Measurements from ENCODE around the gene NTSR1. TPM values are rescaled to one million over a fixed set of nuclear protein-coding genes. Genes with fewer than 3 reads are reported as not detected.

Gene NTSR1
- total RNA-seq, 1 experiment from 2014 or later = 4.5 TPM

GRCh38 chr20:62694106-62694505 lies 14.5 kb upstream of the NTSR1 start:
- TF ChIP-seq CTCF (IDR thresholded peaks at IDR 0.05; ENCODE audit: unreplicated experiment) = no peak
- no TSS peak for BruUV-seq (replicated peaks)
- CTCF ChIA-PET = interaction anchor here (0.7 to 2.6 kb wide), 4 partner anchors 10 to 114 kb away, joined by 3 to 12 read pairs (median 5); no protein-coding TSS in a partner anchor
- Mint-ChIP-seq H3K27ac (ENCODE audit: low read depth, unreplicated experiment) (no peak overlapping the region), H3K27me3 (ENCODE audit: insufficient read depth, unreplicated experiment) (peaks cover 27% of the 10 kb centered on the region), H3K4me3 (ENCODE audit: unreplicated experiment) (no peak overlapping the region), H3K9me3 (ENCODE audit: unreplicated experiment) (no peaks in the 10 kb centered on the region), H3K36me3 (ENCODE audit: insufficient read depth, unreplicated experiment) (no peaks in the 10 kb centered on the region), H3K4me1 (ENCODE audit: insufficient read depth, unreplicated experiment) (no peaks in the 10 kb centered on the region)
- POLR2A ChIA-PET = interaction anchor here (1.1 to 1.8 kb wide), 2 partner anchors 10 to 326 kb away, joined by 4 to 8 read pairs; no protein-coding TSS in a partner anchor
- intact Hi-C loops (cut with micrococcal nuclease) = no loop called here
- no peak for DNase-seq (ENCODE audit: unreplicated experiment)

- H3K4me3 Mint-ChIP-seq (ENCODE audit: unreplicated experiment) = no peak overlapping the region
- BruUV-seq (replicated peaks) = no TSS peak
- ChIA-PET CTCF (interaction anchor here (0.6 to 2.6 kb wide), 5 partner anchors 9 to 154 kb away, joined by 3 to 12 read pairs (median 3); no protein-coding TSS in a partner anchor), POLR2A (interaction anchor here (1.1 to 1.8 kb wide), 2 partner anchors 9 to 326 kb away, joined by 4 to 8 read pairs; no protein-coding TSS in a partner anchor)
- H3K27me3 Mint-ChIP-seq (ENCODE audit: insufficient read depth, unreplicated experiment) = peaks cover 27% of the 10 kb centered on the region
- H3K9me3 Mint-ChIP-seq (ENCODE audit: unreplicated experiment) = no peaks in the 10 kb centered on the region
- no peak for DNase-seq (ENCODE audit: unreplicated experiment)
- no peaks in the 10 kb centered on the region for H3K36me3 Mint-ChIP-seq (ENCODE audit: insufficient read depth, unreplicated experiment)
- TF ChIP-seq CTCF (IDR thresholded peaks at IDR 0.05; ENCODE audit: unreplicated experiment) = no peak
- H3K4me1 Mint-ChIP-seq (ENCODE audit: insufficient read depth, unreplicated experiment) = no peaks in the 10 kb centered on the region
- no peak overlapping the region for H3K27ac Mint-ChIP-seq (ENCODE audit: low read depth, unreplicated experiment)
- intact Hi-C loops (cut with micrococcal nuclease) = no loop called here
Observed at GRCh38 chr20:62694868-62695267, 13.8 kb upstream of the NTSR1 start.

GRCh38 chr20:62695448-62696414 lies 12.9 kb upstream of the NTSR1 start:
- POLR2A ChIA-PET = no interaction called here
- H3K27ac Mint-ChIP-seq (ENCODE audit: low read depth, unreplicated experiment) = no peak overlapping the region
- H3K9me3 Mint-ChIP-seq (ENCODE audit: unreplicated experiment) = no peaks in the 10 kb centered on the region
- CTCF ChIA-PET = interaction anchor here (0.7 to 2.6 kb wide), 2 partner anchors 96 to 155 kb away, joined by 3 to 12 read pairs; no protein-coding TSS in a partner anchor
- no peaks in the 10 kb centered on the region for H3K4me1 Mint-ChIP-seq (ENCODE audit: insufficient read depth, unreplicated experiment)
- no TSS peak for BruUV-seq (replicated peaks)
- no peak for DNase-seq (ENCODE audit: unreplicated experiment)
- intact Hi-C loops (cut with micrococcal nuclease) = no loop called here
- TF ChIP-seq CTCF (IDR thresholded peaks at IDR 0.05; ENCODE audit: unreplicated experiment) = no peak
- no peaks in the 10 kb centered on the region for H3K36me3 Mint-ChIP-seq (ENCODE audit: insufficient read depth, unreplicated experiment)
- H3K4me3 Mint-ChIP-seq (ENCODE audit: unreplicated experiment) = no peak overlapping the region
- H3K27me3 Mint-ChIP-seq (ENCODE audit: insufficient read depth, unreplicated experiment) = peaks cover 27% of the 10 kb centered on the region

- Mint-ChIP-seq H3K9me3 (ENCODE audit: unreplicated experiment) (no peaks in the 10 kb centered on the region), H3K4me1 (ENCODE audit: insufficient read depth, unreplicated experiment) (no peaks in the 10 kb centered on the region), H3K36me3 (ENCODE audit: insufficient read depth, unreplicated experiment) (no peaks in the 10 kb centered on the region), H3K27ac (ENCODE audit: low read depth, unreplicated experiment) (no peak overlapping the region), H3K27me3 (ENCODE audit: insufficient read depth, unreplicated experiment) (peaks cover 27% of the 10 kb centered on the region), H3K4me3 (ENCODE audit: unreplicated experiment) (no peak overlapping the region)
- intact Hi-C loops (cut with micrococcal nuclease) = no loop called here
- TF ChIP-seq CTCF (IDR thresholded peaks at IDR 0.05; ENCODE audit: unreplicated experiment) = no peak
- CTCF ChIA-PET = interaction anchor here (0.6 to 0.9 kb wide), 3 partner anchors 27 to 112 kb away, joined by 3 to 4 read pairs (median 3); no protein-coding TSS in a partner anchor
- BruUV-seq (replicated peaks) = no TSS peak
- DNase-seq (ENCODE audit: unreplicated experiment) = no peak
- POLR2A ChIA-PET = no interaction called here
Observed at GRCh38 chr20:62696434-62696957, 12.1 kb upstream of the NTSR1 start.

Data from MCF 10A (cell line).